ENCODE results near the gene RPL7A.
"Not testable (repeated sequence)": the region's sequence is repeated elsewhere in the genome, so short reads cannot be mapped to it uniquely, and the experiment has no call there.

The RPL7A gene

DNA sequence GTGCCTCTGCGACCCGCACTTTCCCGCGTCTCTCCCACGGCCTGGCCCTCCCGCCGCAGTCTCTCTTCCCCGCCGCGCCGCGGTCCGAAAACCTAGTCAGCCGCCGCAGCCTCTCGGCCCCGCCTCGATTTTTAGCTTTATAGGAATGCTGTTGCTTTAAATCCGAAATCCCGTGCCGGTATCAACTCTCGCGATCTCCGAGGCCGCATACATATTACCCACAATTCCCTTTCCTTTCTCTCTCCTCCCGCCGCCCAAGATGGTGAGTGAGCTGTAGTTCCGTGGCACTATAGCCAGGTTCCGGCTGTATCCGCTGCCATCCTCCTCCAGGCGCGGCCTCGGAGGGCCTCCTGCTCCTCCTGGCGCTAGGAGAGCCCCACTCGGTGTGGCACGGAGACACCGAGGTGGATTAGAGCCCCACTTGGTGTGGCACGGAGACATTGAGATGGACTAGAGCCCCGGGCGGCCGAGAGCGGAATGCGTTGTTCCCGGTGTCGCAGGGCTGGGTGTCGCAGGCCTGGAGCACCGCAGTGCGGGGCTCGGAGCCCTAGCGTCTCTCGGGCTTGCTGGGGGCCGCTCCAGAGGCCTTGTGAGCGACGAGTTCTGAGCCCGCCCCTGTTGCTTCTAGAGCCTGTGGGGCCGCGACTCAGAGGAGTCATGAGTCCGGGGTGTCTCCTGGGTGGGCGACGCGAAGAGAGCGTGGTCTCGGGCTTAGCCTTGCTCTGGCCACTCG is at the start of gene RPL7A, which contains the start of gene MED22:
Gene RPL7A (plus strand): TSS at position 234 of the 733 bp plus-strand sequence. CDS start 26 bp downstream, at position 260.
Gene MED22 (minus strand): TSS at position 147 of the 733 bp plus-strand sequence. CDS start 1,469 bp downstream, outside the sequence.
- DNase-seq = peak; percentile 96

DNA sequence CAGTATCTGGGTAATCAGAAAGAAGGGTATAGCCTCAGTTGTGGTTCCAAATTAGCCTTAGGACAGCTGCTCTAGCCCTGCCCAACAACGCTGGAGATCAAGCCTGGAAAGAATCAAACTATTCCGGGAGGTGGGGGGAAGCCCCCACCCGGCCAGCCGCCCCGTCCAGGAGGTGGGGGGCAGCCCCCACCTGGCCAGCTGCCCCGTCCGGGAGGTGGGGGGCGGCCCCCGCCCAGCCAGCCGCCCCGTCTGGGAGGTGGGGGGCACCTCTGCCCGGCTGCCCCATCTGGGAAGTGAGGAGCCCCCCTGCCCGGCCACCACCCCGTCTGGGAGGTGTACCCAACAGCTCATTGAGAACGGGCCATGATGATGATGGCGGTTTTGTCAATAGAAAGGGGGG is 48.0 kb upstream of the RPL7A start:
- DNase-seq = not testable (repeated sequence)

DNA sequence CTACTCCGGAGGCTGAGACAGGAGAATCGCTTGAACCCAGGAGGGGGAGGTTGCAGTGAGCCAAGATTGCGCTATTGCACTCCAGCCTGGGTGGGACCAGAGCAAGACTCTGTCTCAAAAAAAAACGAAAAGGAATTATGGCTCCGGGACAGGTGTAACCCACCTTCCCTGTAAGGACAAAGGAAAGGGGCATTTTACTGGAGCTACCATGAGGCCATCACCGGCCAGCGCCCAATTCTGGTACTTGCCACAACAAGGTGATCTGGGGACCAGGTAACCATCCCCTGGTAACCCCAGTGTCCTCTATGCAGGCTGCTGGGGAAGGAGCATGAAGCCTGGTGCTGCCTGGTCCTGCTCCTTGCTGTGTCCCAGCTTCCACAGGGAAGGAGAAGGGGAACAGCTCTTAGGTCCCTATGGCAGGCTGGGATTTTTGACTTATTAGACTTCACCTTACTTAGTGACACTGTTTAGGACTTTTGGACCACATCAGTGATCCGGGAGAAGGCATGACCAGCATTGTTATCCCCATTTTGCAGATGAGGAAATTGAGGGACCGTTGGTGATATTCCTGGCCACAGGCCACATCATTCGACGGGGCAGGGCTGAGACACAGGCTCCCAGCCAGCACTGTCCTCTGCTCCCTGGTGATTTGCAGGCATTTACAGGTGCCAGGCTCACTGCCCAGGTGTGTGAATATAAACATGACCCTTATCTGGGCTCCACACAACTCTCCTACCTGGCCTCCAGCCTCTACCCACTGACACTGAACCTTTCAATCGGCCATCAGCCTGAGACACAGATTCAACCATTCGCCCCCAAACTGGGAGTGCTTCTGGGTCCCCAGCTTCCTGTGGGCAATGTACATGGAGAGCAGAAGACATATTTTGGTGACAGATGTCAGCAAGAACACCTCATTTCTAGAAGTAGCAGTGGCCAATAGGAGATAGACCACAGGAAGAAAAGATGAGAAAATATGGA is 46.5 kb upstream of the RPL7A start:
- DNase-seq = no peak

DNA sequence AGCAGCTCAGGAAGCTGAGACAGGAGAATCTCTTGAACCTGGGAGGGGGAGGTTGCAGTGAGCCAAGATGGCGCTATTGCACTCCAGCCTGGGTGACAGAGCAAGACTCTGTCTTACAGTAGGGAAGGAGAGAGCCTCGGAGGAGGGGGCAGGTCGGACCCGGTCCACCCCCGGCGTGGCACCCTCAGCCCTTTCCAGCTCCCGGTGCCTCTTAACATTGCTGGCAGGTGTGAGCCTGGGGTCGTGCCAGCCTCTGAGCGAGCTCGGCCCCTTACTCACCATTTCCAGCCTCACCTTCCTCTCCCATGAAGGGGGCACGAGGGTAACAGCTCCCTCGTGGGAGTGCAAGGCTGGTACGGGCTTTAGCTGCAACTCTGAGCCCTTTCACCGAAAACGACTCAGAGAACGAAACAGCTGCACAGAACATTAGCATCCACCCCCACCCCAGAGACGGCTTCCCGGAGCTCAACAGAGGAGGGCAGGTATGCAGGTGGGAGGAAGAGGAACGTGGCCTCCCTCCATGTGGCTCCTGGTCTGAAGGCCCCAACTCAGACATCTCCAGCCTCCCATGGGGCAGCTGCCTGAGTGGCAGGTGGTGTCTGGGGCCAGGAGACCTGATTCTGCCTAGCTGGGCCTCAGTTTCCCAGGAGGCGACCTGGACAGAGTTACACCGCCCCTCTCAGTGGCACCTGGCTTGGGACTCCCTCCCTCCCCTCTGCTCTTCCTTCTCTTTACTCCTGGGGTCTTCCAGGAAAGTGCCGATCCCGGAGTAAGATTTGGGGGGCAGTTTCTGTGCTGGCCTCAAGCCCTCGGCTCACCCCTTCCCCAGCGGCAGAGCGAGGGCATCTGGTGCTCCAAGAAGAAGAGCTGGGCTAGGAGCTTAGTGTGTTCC is 44.5 kb upstream of the RPL7A start:
- no peak for DNase-seq

DNA sequence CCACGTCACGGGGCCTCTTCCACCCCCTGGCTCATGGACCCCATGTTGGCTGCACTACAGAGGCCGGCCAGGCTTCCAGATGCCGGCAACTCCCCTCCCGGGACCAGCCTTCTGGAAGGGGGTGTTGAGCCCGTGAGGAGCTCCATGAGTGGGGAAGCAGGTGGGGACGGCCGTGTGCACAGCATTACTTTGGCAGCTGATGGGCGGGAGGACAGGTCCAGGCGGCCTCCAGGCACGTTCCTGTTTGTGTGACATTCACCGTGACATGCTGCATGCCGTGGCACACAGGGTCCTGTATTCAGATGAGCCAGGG is 43.9 kb upstream of the RPL7A start:
- no peak for DNase-seq

DNA sequence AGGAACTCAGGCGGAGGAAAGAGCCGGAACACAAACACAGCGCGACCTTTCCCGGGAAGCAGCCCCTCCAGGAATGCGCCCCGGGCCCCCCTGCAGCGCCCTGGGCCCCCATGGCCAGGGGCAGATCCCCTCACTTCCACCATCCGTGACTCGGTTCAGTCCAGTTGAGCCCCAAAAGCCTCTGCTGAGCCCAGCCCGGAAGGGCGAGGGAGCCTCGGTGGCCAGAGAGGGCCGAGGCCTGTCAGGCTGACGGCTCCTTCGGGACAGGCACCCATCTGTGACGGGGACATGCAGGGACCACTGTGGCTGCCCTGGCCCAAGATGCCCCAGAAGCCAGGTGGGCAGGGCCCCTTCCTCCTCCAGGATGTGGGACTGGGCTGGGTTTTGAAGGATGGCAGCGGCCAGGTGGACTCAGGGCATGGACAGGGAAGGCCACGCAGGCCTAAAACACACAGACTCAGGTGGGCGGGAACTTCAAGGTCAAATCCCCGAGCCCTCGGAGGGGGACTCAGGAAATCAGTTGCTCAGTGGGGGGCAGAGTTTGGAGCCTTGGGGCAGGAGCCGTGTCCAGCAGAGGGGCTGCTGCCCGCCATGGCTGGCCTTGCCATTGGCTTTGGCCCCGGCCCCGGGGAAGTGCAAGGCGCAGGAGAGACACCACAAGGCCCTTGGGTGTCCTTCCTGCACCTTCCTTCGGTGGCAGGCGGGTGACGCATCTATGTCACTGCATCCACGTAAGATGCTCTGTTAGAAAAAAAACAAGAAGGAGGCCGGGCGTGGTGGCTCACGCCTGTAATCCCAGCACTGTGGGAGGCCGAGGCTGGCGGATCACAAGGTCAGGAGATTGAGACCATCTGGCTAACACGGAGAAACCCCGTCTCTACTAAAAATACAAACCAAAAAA is 43.3 kb upstream of the RPL7A start:
- DNase-seq = no peak

DNA sequence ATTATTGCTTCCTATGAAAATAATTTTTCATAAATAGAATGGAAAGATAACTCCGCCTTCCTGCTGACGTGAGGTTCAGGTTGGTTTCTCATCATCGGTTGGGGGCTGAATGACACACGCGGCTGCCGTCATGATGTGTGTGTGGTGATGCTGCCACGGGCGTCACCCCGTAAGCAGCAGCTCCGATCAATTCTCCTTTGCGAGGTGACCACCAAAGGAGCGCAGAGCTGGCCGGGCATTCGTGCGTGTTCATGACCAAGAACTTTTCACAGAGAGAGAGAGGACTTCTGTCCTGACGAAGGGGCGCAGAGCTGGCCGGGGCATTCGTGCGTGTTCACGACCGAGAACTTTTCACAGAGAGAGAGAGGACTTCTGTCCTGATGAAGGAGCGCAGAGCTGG is 42.3 kb upstream of the RPL7A start:
- DNase-seq = no peak

DNA sequence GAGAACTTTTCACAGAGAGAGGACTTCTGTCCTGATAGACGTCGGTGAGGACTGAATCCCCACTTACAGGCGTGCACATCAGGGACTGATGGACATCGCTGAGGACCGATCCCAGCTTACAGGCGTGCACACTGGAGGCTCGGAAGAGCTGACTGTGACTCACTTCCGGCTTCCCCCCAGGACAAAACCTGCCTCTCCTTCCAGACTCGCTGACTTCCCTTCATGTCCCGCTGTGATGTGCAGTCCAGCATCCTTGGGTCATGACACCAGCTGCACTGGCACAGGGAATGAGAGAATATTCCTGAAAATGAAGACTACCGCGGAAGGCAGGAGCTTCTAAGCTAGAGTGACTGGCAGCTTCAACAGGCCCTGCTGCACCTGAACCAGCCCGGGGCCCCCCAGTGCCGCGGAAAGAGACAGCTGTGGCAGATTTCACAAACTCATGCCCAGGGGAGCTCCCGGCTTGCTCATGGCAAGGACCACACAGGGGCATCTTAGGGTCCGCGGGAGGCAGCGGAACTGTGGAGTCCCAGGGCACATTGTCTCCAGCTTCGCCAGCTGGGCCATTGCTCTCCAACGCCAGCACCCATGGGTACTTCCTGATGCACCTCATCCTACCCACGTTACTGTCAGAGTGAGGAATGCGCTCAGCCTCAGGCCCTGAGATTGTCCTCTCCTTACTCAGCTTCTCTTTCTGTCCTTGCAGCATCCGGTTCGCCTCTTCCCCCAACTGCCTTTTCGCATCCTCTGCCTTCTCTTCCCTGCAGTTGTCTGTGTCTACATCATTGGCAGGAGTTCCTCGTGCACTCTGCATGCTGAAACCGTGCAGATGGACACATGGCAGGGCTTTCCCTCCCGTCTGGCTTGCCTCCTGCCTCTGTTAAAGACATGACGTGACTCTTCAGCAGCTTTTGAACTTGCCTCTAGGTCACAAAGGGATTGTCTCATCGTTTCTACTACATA is 41.5 kb upstream of the RPL7A start:
- DNase-seq = no peak

DNA sequence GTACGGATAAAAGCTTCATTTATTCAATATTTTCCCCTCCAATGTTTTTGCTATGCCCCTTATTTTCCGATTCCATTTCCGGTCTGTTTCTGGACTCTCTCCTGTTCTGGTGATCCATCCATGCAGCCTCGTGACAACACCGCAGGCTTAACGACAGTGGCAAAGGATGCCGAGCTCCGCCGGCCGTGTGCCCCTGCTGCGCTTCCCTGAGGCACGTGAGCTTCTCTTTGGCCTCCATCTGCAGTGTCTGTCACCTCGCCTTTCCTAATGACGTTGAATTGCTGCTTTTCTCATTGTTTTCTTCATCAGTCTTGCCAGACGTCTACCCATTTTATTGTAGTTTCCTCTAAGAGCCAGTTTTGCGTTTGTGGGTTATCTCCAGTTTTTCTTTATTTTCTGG is 40.7 kb upstream of the RPL7A start:
- DNase-seq = no peak

DNA sequence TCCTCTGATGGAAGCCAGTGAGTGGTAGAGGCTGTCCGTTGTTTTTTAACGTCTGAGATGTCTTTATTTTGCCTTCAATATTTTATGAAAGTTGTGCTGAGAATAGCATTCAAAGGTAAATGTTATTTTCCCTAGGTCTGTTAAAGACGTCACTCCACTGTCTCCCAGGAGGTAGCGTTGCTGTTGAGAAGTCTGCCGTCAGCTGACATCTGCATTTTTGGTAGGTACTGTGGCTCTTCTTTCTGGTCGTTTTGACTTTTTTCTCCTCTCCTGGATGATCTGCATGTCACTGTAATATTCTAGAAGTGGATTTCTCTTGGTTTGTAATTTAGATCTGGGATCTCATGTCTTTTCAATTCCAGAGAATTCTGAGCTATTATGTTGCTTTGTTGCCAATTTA is 38.4 kb upstream of the RPL7A start:
- DNase-seq = no peak

DNA sequence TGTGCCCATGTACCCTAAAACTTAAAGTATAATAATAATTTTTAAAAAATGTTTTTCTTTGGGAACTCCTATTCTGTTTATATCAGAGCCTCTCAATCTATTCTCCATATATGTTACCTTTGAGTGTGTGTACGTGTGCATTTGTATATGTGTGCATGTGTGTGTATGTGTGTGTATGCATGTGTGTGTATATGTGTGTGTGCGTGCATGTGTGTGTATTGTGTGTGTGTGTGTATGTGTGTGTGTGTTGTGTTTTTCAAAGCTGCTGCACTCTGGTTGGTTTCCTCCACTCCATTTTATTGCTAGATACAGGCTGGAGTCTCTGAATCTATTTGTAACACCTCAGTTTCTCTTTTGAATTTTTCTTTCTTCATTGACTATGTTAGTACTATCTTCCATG is 32.0 kb upstream of the RPL7A start:
- DNase-seq = no peak

DNA sequence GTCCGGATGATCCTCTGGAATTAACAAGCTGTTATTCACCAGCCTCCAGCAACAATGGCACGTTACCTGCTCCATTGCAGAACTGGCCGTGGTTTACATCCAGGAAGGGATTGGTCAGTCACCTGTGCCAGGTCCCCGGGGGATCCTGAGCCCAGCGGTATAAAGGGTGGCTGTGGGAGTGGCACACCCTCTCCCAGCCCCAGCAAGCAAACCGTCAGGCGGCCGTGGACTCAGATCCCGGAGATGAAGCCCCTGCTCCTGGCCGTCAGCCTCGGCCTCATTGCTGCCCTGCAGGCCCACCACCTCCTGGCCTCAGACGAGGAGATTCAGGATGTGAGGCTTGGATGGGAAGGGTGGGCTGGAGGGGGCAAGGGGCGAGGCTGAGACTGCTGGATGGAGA is 30.5 kb upstream of the RPL7A start:
- DNase-seq = not testable (repeated sequence)

DNA sequence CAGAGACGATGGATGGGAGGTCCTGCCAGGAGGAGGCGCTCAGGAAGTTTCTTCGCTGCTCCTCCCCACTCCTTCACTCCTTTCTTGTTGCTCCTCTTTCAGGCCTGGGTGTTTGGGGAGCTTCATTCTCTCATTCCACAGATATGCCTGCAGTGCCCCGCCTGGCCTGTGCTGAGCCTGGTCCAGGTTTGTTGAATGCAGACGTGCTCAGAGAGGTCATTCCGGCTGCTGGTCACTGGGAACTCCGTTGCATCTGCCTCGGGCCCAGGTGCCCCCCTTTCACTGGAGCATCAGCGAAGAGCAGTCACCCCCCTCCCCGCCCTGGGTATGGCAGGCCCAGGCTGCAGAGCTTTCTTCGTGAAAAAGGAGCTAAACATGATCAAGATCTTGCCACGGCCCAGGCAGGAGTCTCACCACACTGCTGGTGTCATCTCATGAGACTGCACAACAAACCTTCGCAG is 27.6 kb upstream of the RPL7A start:
- no peak for DNase-seq

DNA sequence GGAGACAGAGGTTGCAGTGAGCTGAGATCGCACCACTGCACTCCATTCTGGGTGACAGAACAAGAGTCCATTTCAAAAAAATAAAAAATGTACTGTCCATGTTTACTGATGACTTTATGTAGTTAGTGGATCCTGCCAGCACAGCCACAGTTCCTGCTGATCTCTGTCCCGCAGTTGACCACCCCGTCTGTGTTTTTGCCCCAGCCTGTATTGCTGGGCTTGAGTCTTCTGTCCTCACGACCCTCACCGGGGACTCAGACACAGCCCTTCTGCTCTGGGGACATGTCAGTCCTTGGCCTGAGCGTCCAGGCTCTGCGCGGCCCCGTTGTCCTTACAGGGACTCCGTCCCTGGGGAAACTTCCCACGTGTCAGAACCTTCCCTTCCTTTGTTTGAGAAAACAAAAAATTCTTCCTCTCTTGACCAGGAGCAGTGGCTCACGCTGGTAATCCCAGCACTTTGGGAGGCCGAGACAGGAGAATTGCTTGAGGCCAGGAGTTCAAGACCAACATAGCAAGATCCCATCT is 26.5 kb upstream of the RPL7A start:
- no peak for DNase-seq

DNA sequence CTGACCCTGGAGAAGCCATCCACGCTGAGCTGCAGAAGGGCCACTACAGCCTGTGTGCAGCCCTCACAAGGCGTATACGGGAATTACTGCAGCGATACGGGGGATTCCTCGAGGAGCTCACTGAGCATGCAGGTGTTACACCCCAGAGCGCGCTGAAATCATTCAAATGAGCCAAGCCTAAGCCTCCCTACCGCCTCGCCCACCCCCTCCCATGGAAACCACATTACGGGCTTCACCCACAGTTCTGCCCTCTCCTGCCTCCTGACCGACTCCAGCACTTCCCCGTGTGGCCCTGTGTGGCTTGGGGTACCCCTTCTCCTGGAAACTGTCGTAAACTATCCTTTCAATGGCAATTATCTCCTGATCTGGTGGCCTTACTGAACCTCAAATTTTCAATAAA is 25.3 kb upstream of the RPL7A start:
- DNase-seq = no peak

DNA sequence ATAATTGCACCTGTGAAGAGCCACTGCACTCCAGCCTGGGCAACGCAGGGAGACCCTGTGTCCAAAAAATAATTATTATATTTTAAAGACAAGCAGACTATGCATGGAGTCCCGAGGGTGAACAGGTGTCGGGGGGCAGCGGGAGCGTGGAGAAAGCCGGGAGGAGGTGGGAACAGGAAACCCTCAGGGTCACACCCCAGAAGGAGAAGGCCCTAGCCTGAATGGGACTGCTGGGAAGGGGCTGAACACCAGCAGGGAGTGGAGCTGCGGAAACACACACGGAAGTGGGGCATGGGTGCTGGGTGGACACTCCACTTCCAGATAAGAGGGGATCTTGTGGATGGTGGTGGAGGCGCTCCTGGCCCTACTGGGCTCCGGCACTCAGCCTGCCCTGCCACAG is 24.8 kb upstream of the RPL7A start:
- no peak for DNase-seq

DNA sequence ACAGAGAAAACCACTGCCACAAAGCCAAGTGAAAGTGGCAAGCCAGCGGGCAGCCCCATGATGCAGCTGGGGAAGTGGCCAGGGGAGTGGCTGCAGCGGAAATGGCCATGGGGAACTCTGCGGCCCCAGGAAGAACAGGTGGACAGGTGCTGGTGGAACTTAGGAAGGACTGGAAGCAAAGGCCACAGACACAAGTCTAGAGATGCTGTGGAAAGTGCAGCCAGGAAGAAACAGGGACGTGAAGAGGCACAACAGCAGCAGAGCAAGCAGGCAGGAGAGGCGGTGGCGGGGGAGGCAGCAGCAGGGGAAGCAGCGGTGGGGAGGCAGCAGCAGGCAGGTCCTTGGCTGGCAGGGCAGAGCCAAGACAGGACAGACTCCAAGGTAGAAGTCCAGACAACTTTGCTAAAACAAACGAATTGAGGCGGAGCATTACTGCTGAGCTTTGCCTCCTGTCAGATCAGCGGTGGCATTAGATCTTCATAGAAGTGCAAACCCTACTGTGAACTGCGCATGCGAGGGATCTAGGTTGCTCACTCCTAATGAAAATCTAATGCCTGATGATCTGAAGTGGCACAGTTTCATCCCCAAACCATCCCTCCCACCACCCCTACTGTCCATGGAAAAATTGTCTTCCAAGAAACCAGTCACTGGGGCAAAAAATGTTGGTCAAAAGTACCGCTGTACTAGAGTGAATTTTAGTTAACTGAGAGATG is 23.9 kb upstream of the RPL7A start:
- no peak for DNase-seq

DNA sequence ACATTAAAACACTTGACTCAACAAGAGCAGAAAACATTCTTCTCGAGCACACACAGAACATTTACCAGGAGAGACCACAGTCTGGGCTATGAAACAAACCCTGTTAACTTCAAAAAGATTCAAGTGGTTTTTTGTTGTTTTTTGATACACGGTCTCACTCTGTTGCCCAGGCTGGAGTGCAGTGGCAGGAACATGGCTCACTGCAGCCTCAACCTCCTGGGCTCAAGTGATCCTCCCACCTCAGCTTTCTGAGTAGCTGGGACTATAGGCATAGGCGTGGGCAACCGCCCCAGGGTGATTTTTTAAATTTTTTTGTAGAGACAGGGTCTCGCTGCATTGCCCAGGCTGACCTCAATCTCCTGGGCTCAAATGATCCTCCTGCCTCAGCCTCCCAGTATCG is 21.0 kb upstream of the RPL7A start:
- not testable (repeated sequence) for DNase-seq

DNA sequence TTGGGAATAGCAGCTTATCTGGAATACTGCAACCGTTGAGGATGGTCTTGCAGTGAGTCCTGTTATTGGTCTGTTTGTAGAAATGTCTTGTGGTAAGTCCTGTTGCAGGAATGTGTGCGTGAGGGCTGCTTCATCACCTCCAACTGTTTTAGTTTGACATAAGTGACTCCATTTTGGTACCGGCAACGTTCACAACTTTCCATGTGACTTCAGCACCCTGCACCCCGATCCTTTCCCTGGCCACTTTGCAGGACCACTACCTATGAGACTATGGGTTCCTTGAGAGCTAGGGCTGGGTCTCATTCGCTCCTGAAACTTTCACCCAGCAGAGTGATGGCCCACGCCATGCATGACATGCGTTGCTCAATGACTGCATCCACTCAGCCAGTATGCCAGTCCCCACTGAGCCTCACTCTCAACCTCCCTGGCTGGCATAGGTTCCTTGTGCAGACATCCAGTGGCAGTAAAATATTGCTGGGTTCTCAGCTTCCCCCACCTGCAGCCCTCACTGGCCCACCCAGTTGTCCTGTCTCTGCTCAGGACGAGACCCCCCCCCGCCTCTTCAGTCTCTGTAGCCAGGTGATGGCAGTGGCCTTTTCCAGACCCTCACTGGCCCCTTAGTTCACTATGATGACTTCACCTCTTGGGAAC is 20.1 kb upstream of the RPL7A start:
- no peak for DNase-seq

Measured in activated CD4-positive, alpha-beta T cell treated with anti-CD3 and anti-CD28 coated beads, Interleukin-2, amount 50 U/mL, for 16 hours (primary cell).